ENCODE results near the gene KIF2C.

Gene KIF2C

GRCh38 chr1:44694863-44695478 lies 44.7 kb upstream of the KIF2C start:
- H3F3A ChIP-seq (ENCODE audit: insufficient read depth, low read length): no peaks in the 10 kb centered on the region
- H3K4me2 ChIP-seq (ENCODE audit: low read length): peak overlapping the region; percentile 35; the same call in 1 of the 2 replicates
- no peak for TF ChIP-seq EZH2 (IDR thresholded peaks at IDR 0.05; ENCODE audit: borderline replicate concordance, low read length)
- peak; percentile 15; the same call in 1 of the 2 replicates for TF ChIP-seq CTCF (IDR thresholded peaks at IDR 0.05; ENCODE audit: low read length)
- no peak overlapping the region for H3K4me3 ChIP-seq (ENCODE audit: low read depth, low read length, poor library complexity, severe bottlenecking)
- peaks cover 55% of the 10 kb centered on the region for H3K4me1 ChIP-seq (ENCODE audit: insufficient read depth, low read length, severe bottlenecking)
- no peaks in the 10 kb centered on the region for H4K20me1 ChIP-seq (ENCODE audit: insufficient read depth, low read length)
- peak overlapping the region; percentile 27; the same call in 1 of the 2 replicates for H3K9ac ChIP-seq (ENCODE audit: low read length)
- H3K27me3 ChIP-seq (ENCODE audit: insufficient read depth, low read length): no peaks in the 10 kb centered on the region
- no peaks in the 10 kb centered on the region for H3K79me2 ChIP-seq (ENCODE audit: insufficient read depth, low read length)
- H3K9me3 ChIP-seq (ENCODE audit: low read length): no peaks in the 10 kb centered on the region
- peak overlapping the region; percentile 30; the same call in 1 of the 2 replicates for H2AFZ ChIP-seq (ENCODE audit: low read length)
- H3K9me2 ChIP-seq (ENCODE audit: low read depth, low read length): no peaks in the 10 kb centered on the region
- peak overlapping the region; percentile 79 for H3K27ac ChIP-seq (ENCODE audit: low read depth, low read length, poor library complexity, severe bottlenecking)
- H3K36me3 ChIP-seq (ENCODE audit: insufficient read depth, low read length): no peaks in the 10 kb centered on the region; the same call in 1 of the 2 replicates

- H3F3A ChIP-seq (ENCODE audit: insufficient read depth, low read length): no peaks in the 10 kb centered on the region
- no peaks in the 10 kb centered on the region; the same call in 1 of the 2 replicates for H3K36me3 ChIP-seq (ENCODE audit: insufficient read depth, low read length)
- H3K27ac ChIP-seq (ENCODE audit: low read depth, low read length, poor library complexity, severe bottlenecking): peak overlapping the region; percentile 79
- TF ChIP-seq EZH2 (IDR thresholded peaks at IDR 0.05; ENCODE audit: borderline replicate concordance, low read length) (no peak), CTCF (IDR thresholded peaks at IDR 0.05; ENCODE audit: low read length) (no peak)
- H3K9ac ChIP-seq (ENCODE audit: low read length): no peak overlapping the region
- H4K20me1 ChIP-seq (ENCODE audit: insufficient read depth, low read length): no peaks in the 10 kb centered on the region
- H3K4me1 ChIP-seq (ENCODE audit: insufficient read depth, low read length, severe bottlenecking): peaks cover 55% of the 10 kb centered on the region
- no peaks in the 10 kb centered on the region for H3K79me2 ChIP-seq (ENCODE audit: insufficient read depth, low read length)
- no peaks in the 10 kb centered on the region for H3K9me2 ChIP-seq (ENCODE audit: low read depth, low read length)
- no peaks in the 10 kb centered on the region for H3K27me3 ChIP-seq (ENCODE audit: insufficient read depth, low read length)
- no peak overlapping the region for H3K4me3 ChIP-seq (ENCODE audit: low read depth, low read length, poor library complexity, severe bottlenecking)
- H3K9me3 ChIP-seq (ENCODE audit: low read length): no peaks in the 10 kb centered on the region
- H2AFZ ChIP-seq (ENCODE audit: low read length): no peak overlapping the region
- H3K4me2 ChIP-seq (ENCODE audit: low read length): no peak overlapping the region
These were observed 44.0 kb upstream of the KIF2C start for GRCh38 chr1:44695671-44696070.

GRCh38 chr1:44696101-44696500 lies 43.5 kb upstream of the KIF2C start:
- Histone ChIP-seq H3K4me3 (ENCODE audit: low read depth, low read length, poor library complexity, severe bottlenecking) (no peak overlapping the region), H3K9me3 (ENCODE audit: low read length) (no peaks in the 10 kb centered on the region), H3K4me2 (ENCODE audit: low read length) (peak overlapping the region; percentile 25; the same call in 1 of the 2 replicates), H3K36me3 (ENCODE audit: insufficient read depth, low read length) (no peaks in the 10 kb centered on the region; the same call in 1 of the 2 replicates), H3K9ac (ENCODE audit: low read length) (no peak overlapping the region; the same call in 1 of the 2 replicates), H3F3A (ENCODE audit: insufficient read depth, low read length) (no peaks in the 10 kb centered on the region), H3K27ac (ENCODE audit: low read depth, low read length, poor library complexity, severe bottlenecking) (peak overlapping the region; percentile 79), H3K79me2 (ENCODE audit: insufficient read depth, low read length) (no peaks in the 10 kb centered on the region), H2AFZ (ENCODE audit: low read length) (no peak overlapping the region), H3K9me2 (ENCODE audit: low read depth, low read length) (no peaks in the 10 kb centered on the region), H4K20me1 (ENCODE audit: insufficient read depth, low read length) (no peaks in the 10 kb centered on the region), H3K4me1 (ENCODE audit: insufficient read depth, low read length, severe bottlenecking) (peaks cover 55% of the 10 kb centered on the region), H3K27me3 (ENCODE audit: insufficient read depth, low read length) (no peaks in the 10 kb centered on the region)
- TF ChIP-seq EZH2 (IDR thresholded peaks at IDR 0.05; ENCODE audit: borderline replicate concordance, low read length) (no peak), CTCF (IDR thresholded peaks at IDR 0.05; ENCODE audit: low read length) (no peak)
